Osteocyte (in vitro differentiated cells): Measurements from ENCODE around the gene PHF11. TPM values are rescaled to one million over a fixed set of nuclear protein-coding genes. Genes with fewer than 3 reads are reported as not detected.
"Not testable (repeated sequence)": the region's sequence is repeated elsewhere in the genome, so short reads cannot be mapped to it uniquely, and the experiment has no call there.

ENCODE experiments used
- DNase-seq: peaks from one replicate; pipeline ENCODE4 v3.0.0; 2021; ENCODE audit warnings: mixed read lengths; ENCODE audit not compliant: unreplicated experiment; ENCODE audit errors: extremely low spot score
- H3K27ac Mint-ChIP-seq: one replicate; pipeline ENCODE4 v1.8.0; 2021; ENCODE audit warnings: mild to moderate bottlenecking, mixed read lengths; ENCODE audit not compliant: unreplicated experiment
- H3K27me3 Mint-ChIP-seq: one replicate; pipeline ENCODE4 v1.8.0; 2021; ENCODE audit warnings: mixed read lengths; ENCODE audit not compliant: unreplicated experiment
- H3K36me3 Mint-ChIP-seq: one replicate; pipeline ENCODE4 v1.8.0; 2021; ENCODE audit warnings: mixed read lengths; ENCODE audit not compliant: unreplicated experiment
- H3K4me1 Mint-ChIP-seq: one replicate; pipeline ENCODE4 v1.8.0; 2021; ENCODE audit warnings: mixed read lengths; ENCODE audit not compliant: unreplicated experiment
- H3K4me3 Mint-ChIP-seq: one replicate; pipeline ENCODE4 v1.8.0; 2021; ENCODE audit warnings: mild to moderate bottlenecking, moderate library complexity, mixed read lengths; ENCODE audit not compliant: unreplicated experiment
- H3K9me3 Mint-ChIP-seq: one replicate; pipeline ENCODE4 v1.8.0; 2021; ENCODE audit warnings: mixed read lengths; ENCODE audit not compliant: unreplicated experiment
- total RNA-seq: library from RNA; stranded (reverse); gene quantifications from 2 replicates; pipeline ENCODE4 v1.2.1, GENCODE V29; 2021
- TF ChIP-seq, protein P1 (sequence below): fragments of 200-600 bp; sonication (generic); IDR thresholded peaks from 2 replicates; pipeline ENCODE4 v1.5.0; 2021; ENCODE audit warnings: antibody characterized with exemption, mild to moderate bottlenecking, moderate library complexity

Gene PHF11
- total RNA-seq, 1 donor from 2014 or later, result 32.1 TPM

DNA sequence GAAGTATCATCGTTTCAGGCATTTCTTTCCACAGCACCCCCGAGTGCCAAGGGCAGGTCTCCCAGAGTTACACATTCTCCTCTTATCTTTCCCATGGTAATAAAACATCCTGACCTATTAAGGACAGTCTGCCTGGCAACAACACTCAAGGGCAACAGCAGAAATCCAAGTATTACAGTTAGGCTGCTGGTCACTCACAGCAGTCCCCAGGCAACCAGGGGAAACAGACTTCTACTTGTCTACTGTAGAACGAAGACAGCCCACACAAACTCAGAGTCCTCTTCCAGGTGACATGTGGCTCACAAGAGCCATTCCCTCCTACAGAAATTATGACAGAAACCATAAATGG lies 65.3 kb downstream of the PHF11 start:
- no peak for DNase-seq
- Mint-ChIP-seq H3K27ac (peak overlapping the region; percentile 16), H3K9me3 (no peaks in the 10 kb centered on the region), H3K36me3 (peaks cover 40% of the 10 kb centered on the region), H3K27me3 (no peaks in the 10 kb centered on the region), H3K4me3 (no peak overlapping the region), H3K4me1 (peaks cover 13% of the 10 kb centered on the region)
- TF ChIP-seq, protein P1, sequence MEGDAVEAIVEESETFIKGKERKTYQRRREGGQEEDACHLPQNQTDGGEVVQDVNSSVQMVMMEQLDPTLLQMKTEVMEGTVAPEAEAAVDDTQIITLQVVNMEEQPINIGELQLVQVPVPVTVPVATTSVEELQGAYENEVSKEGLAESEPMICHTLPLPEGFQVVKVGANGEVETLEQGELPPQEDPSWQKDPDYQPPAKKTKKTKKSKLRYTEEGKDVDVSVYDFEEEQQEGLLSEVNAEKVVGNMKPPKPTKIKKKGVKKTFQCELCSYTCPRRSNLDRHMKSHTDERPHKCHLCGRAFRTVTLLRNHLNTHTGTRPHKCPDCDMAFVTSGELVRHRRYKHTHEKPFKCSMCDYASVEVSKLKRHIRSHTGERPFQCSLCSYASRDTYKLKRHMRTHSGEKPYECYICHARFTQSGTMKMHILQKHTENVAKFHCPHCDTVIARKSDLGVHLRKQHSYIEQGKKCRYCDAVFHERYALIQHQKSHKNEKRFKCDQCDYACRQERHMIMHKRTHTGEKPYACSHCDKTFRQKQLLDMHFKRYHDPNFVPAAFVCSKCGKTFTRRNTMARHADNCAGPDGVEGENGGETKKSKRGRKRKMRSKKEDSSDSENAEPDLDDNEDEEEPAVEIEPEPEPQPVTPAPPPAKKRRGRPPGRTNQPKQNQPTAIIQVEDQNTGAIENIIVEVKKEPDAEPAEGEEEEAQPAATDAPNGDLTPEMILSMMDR, result no peak

DNA sequence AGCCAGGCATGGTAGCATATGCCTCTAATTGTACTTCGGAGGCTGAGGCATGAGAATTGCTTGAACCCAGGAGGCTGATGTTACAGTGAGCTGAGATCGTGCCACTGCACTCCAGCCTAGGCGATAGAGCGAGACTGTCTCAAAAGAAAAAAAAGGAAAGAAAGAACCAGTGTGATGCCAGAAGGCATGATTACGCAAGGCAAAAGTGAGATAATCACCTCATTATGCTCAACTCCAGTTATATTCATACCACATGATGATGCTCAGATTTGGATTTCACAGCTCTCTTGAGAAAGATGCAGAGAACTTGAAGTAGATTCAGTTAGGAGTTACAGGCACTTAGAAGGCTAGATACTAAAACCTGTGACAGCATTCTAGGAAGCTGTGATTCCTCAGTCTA lies 67.8 kb downstream of the PHF11 start:
- Mint-ChIP-seq H3K4me1 (peaks cover 13% of the 10 kb centered on the region), H3K9me3 (no peaks in the 10 kb centered on the region), H3K4me3 (no peak overlapping the region), H3K27me3 (no peaks in the 10 kb centered on the region), H3K36me3 (peaks cover 43% of the 10 kb centered on the region), H3K27ac (no peak overlapping the region)
- DNase-seq, result no peak
- TF ChIP-seq, protein P1, result no peak

DNA sequence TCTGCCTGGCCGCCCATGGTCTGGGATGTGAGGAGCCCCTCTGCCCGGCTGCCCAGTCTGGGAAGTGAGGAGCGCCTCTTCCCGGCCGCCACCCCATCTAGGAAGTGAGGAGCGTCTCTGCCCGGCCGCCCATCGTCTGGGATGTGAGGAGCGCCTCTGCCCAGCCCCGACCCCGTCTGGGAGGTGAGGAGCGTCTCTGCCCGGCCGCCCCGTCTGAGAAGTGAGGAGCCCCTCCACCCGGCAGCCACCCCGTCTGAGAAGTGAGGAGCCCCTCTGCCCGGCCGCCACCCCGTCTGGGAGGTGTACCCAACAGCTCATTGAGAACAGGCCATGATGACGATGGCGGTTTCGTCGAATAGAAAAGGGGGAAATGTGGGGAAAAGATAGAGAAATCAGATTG lies 69.7 kb downstream of the PHF11 start:
- H3K4me1 Mint-ChIP-seq, result peaks cover 10% of the 10 kb centered on the region
- H3K9me3 Mint-ChIP-seq, H3K4me3 Mint-ChIP-seq, H3K27ac Mint-ChIP-seq, DNase-seq, H3K27me3 Mint-ChIP-seq: not testable (repeated sequence)
- peaks cover 26% of the 10 kb centered on the region for H3K36me3 Mint-ChIP-seq

DNA sequence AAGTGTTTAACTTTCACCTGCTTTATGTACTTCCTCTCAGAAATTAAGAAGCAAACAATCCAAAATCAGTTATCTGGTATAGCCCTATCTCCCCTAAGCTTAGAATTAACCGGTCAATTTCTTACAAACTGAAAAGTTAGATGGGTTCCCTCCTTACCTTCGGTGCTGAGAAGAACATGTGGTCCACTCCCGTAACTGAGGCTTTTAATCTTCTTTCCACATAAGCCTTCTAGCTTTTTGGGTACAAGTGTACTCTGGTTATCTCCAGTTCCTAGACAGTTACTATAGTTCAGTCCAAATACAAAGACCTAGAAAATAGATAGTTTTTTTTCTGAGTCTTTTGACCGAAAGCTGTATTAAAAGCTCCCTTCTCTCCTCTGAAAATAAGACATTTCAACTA lies 70.7 kb downstream of the PHF11 start:
- no peak for DNase-seq
- H3K4me3 Mint-ChIP-seq, result no peak overlapping the region
- H3K4me1 Mint-ChIP-seq, result peaks cover 3% of the 10 kb centered on the region
- H3K27me3 Mint-ChIP-seq, result no peaks in the 10 kb centered on the region
- H3K9me3 Mint-ChIP-seq, result no peaks in the 10 kb centered on the region
- H3K36me3 Mint-ChIP-seq, result peaks cover 19% of the 10 kb centered on the region
- TF ChIP-seq, protein P1, result no peak
- H3K27ac Mint-ChIP-seq, result no peak overlapping the region

DNA sequence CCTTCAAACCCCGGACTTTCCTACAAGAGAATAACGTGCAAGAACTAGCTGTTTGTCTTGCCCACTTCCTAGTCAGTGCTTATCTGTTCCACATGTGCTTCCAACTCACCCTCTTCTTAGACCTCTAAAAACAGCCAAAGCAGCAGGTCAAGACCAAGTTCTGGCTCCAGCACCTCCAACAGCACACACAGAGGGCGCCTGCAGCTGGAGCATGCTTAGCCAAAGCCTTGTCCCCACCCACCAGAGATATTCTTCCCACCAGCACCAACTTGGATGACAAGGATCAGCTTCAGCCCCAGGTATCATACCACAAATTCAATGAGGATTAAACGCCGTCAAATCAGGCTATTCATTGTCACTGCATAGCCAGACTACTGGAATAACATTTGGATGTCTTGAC lies 71.7 kb downstream of the PHF11 start:
- H3K4me3 Mint-ChIP-seq, result no peak overlapping the region
- H3K9me3 Mint-ChIP-seq, result no peaks in the 10 kb centered on the region
- H3K36me3 Mint-ChIP-seq, result peaks cover 17% of the 10 kb centered on the region
- TF ChIP-seq, protein P1, result no peak
- no peaks in the 10 kb centered on the region for H3K27me3 Mint-ChIP-seq
- H3K27ac Mint-ChIP-seq, result no peak overlapping the region
- no peak for DNase-seq
- H3K4me1 Mint-ChIP-seq, result peaks cover 3% of the 10 kb centered on the region
